ENCODE results near the gene MSMP. TPM values are rescaled to one million over a fixed set of nuclear protein-coding genes. Genes with fewer than 3 reads are reported as not detected.
A peak's percentile ranks its signal among the peaks of the same experiment; 100 is the strongest.

Gene MSMP
- total and polyA plus RNA-seq, 8 donors: 1.1 to 1.2 TPM; not detected in 6

DNA sequence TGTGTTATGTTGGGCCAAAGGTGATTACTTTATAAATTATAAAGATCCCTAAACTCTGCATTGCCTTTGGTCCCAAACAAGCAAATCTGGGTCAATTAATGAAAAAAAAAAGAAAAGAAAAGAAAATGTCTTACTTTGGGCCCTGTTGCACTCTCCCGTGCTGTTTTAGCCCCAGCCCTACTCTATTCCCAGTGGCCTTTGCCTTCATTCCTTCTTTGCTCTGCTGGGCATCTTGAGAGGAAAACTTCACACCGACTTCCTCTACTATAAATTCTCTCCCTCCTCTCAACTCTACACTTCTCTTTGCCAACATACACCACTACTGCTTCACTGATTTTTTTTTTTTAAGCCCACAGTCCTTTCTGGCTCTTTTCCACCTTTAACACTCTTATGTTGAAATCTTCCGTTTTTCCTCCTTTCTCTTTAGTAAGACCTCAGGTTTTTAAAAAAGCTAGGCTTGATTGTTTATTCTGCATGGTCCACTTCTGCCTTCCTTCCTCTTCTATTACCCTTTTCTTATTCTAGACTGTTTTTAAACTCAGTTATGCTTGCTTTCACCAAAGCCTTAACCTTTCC is 4.5 kb upstream of the MSMP start:
- Histone ChIP-seq H3K9me3 (no peaks in the 10 kb centered on the region), H3K4me1 (peaks cover 4 to 34% of the 10 kb centered on the region in 2 donors), H3K36me3 (peaks cover 0 to 17% of the 10 kb centered on the region in 2 donors), H3K4me3 (no peak overlapping the region), H3K27ac (peak overlapping the region in 1 of 2 donors; percentile 85), H3K27me3 (no peaks in the 10 kb centered on the region)
- ATAC-seq (peak; percentile 30), DNase-seq (peak in 1 of 4 donors; percentile 36)
- intact Hi-C loops (cut with DNase I): no loop called here
- no peak for TF ChIP-seq CTCF (IDR thresholded peaks at IDR 0.05)

- Histone ChIP-seq H3K4me1 (peaks cover 4 to 34% of the 10 kb centered on the region in 2 donors), H3K27ac (peak overlapping the region in 1 of 2 donors; percentile 85), H3K9me3 (no peaks in the 10 kb centered on the region), H3K4me3 (peak overlapping the region in 1 of 2 donors; percentile 54), H3K27me3 (no peaks in the 10 kb centered on the region), H3K36me3 (peaks cover 0 to 23% of the 10 kb centered on the region in 2 donors)
- no peak for TF ChIP-seq CTCF (IDR thresholded peaks at IDR 0.05)
- no peak for ATAC-seq
- no peak for DNase-seq
- intact Hi-C loops (cut with DNase I): no loop called here
Observed at GRCh38 chr9:35757892-35758275, 3.8 kb upstream of the MSMP start.

DNA sequence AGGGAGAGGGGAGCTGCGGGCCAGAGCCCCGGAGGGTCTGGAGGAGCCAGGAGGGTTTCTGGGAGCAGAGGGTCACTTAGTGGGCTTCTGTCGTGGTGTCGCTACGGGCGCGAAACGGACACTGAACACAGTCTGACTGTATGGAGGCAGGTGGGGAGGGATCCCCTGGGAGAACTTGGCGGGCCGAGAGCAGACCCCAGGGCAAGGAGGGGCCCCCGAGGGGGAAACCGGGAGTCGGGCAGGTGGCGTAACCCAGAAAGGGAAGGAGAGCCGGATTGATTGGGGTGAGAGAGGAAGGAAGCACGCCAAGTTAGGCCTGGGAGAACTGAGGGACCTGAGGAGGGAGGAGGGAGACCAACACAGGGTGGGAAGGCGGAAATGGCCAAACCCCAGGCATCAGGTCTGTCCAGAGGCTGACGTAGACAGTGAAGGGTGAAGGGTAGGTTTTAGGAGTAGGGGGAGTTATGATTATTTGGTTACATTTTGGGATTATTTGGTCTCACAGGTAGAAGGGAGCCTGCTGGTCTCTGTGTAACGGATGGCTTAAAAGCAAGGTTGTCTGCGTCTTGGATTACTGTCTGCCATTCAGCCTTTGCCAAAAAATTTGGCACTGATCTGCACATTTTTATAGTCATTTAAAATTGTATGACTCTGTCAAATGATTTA is 3.3 kb upstream of the MSMP start:
- DNase-seq: peak in 2 of 4 donors; percentile 56 to 59
- peaks cover 4 to 34% of the 10 kb centered on the region in 2 donors for H3K4me1 ChIP-seq
- H3K27me3 ChIP-seq: no peaks in the 10 kb centered on the region
- H3K4me3 ChIP-seq: peak overlapping the region; percentile 45 to 54
- intact Hi-C loops (cut with DNase I): no loop called here
- peak; percentile 77 for ATAC-seq
- peaks cover 0 to 29% of the 10 kb centered on the region in 2 donors for H3K36me3 ChIP-seq
- TF ChIP-seq CTCF (IDR thresholded peaks at IDR 0.05): no peak
- peak overlapping the region; percentile 85 for H3K27ac ChIP-seq
- no peaks in the 10 kb centered on the region for H3K9me3 ChIP-seq

DNA sequence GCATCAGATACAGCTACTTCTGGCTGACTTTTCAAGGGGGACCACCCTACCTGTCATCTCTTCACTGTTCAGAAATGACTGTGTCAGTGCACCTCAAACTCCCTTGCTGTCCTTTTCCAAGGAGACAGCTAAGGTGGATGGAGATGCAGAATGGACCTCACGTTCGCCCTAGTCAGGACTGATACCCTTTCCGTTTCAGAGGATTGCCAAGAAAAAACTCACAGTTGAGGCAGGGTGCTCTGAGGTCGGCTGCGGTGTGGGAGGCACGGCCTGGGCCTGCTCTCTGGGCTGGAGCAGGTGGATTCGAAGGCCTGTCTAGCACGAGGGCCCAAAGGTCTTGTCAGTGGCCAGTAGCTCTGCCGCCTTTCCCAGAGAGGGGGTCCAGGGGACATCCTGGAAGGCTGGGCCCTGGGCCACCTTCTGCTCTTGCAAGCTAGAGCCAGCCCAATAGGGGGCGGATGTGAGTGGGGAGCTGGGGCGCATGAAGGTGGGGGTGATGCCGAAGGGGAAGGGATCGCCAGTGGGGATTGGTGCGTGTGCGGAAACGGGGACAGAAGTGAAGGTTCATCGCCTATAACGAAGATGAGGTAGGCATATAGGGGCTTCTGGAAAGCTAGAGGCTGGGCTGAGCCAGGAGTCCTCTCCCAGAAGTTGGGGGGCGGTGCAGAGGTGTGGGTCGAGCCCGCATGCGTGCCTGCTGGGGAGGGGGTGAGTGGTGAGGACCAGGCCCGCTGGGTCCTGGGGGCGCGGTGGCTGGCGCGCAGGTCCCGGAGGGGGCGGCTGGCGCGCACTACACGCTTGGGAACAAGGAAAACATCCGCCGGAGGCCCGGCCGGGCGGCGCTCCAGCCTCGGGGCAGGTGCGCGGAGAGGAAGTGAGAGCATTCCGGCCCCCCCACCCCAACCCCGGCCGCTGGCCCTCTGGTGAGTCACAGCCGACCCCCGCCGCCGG is 2.5 kb upstream of the MSMP start:
- intact Hi-C loops (cut with DNase I): no loop called here
- DNase-seq (peak in 3 of 4 donors; percentile 66 to 92 (median 80)), ATAC-seq (peak; percentile 83)
- TF ChIP-seq CTCF (IDR thresholded peaks at IDR 0.05): peak; percentile 50 to 62
- Histone ChIP-seq H3K27ac (peak overlapping the region; percentile 85), H3K4me1 (peaks cover 4 to 34% of the 10 kb centered on the region in 2 donors), H3K36me3 (peaks cover 0 to 37% of the 10 kb centered on the region in 2 donors), H3K9me3 (no peaks in the 10 kb centered on the region), H3K4me3 (peak overlapping the region; percentile 45 to 54), H3K27me3 (no peaks in the 10 kb centered on the region)
